Suprapubic skin (tissue), 4 donors: ENCODE data around the gene ABHD17C. TPM values are rescaled to one million over a fixed set of nuclear protein-coding genes. Genes with fewer than 3 reads are reported as not detected.

Experiments
- DNase-seq, 2 donors: peaks; one replicate each; pipeline ENCODE4 v3.0.0-alpha.2; 2019; ENCODE audit warnings: low spot score in 2 of 2
- H3K27ac ChIP-seq: fragments of 200-600 bp; sonication (generic); one replicate; pipeline ENCODE4 v1.5.1; 2019
- H3K27me3 ChIP-seq: fragments of 200-600 bp; sonication (generic); one replicate; pipeline ENCODE4 v1.5.1; 2019
- H3K36me3 ChIP-seq: fragments of 200-600 bp; sonication (generic); one replicate; pipeline ENCODE4 v1.5.1; 2019
- H3K4me1 ChIP-seq: fragments of 200-600 bp; sonication (generic); one replicate; pipeline ENCODE4 v1.5.1; 2019
- H3K4me3 ChIP-seq: fragments of 200-600 bp; sonication (generic); one replicate; pipeline ENCODE4 v1.5.1; 2019; ENCODE audit warnings: mild to moderate bottlenecking
- H3K9me3 ChIP-seq: fragments of 200-600 bp; sonication (generic); one replicate; pipeline ENCODE4 v1.5.1; 2019
- EP300 ChIP-seq: sonication (generic); formaldehyde crosslinking; IDR thresholded peaks from one replicate; pipeline ENCODE4 v1.6.1; 2017; ENCODE audit warnings: antibody characterized with exemption
- POLR2A ChIP-seq, 2 donors: fragments of 450-650 bp; IDR thresholded peaks; one replicate each; pipeline ENCODE4 v1.6.1; 2017; ENCODE audit warnings: antibody characterized with exemption in 2 of 2, mild to moderate bottlenecking in 2 of 2, moderate library complexity in 2 of 2
- POLR2AphosphoS5 ChIP-seq, 3 donors: sonication (generic); formaldehyde crosslinking; IDR thresholded peaks; one replicate each; pipeline ENCODE4 v1.6.1; 2017; ENCODE audit warnings: antibody characterized with exemption in 3 of 3
- WGBS: methylation state at CpG from one replicate; pipeline ENCODE4 v1.1.5; 2018; 5-methylcytosine and 5-hydroxymethylcytosine counted together
- total RNA-seq, 4 donors: library from RNA; depleted of rRNA; stranded (reverse); fragments of >200 nt; gene quantifications; one replicate each; pipeline ENCODE4 v1.1.0, GENCODE V29; 2016
- TF ChIP-seq, protein P1 (sequence below), 2 donors: fragments of 200-600 bp in 1 of 2; fragments of 450-650 bp in 1 of 2; sonication (generic) in 1 of 2; IDR thresholded peaks; one replicate each; pipeline ENCODE4 v1.5.1; 2016 to 2019; ENCODE audit warnings: antibody characterized with exemption in 2 of 2, mild to moderate bottlenecking in 1 of 2, moderate library complexity in 1 of 2

The ABHD17C gene
- total RNA-seq, 4 donors from 2014 or later = 15.6 to 25.3 (median 21.1) TPM

DNA sequence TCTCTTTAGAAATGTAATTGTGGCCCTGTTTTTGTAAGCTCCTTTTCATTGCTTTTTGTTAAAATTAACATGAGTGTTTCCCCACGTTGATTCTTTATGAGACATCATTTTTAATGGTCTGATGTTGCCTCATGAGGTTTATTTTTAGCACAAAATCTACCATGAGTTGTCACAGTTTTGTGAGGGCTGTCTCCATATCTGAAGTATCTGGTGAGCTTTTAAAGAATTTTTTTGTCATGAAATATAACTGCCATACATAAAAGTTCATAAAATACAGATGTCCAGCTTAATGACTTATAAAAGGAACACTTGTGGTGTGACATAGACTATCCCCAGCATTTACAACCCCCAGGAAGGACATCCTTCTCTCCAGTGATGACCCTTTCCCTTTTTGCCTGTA, 49.7 kb downstream of the ABHD17C start:
- no peak overlapping the region for H3K27ac ChIP-seq
- TF ChIP-seq, protein P1, sequence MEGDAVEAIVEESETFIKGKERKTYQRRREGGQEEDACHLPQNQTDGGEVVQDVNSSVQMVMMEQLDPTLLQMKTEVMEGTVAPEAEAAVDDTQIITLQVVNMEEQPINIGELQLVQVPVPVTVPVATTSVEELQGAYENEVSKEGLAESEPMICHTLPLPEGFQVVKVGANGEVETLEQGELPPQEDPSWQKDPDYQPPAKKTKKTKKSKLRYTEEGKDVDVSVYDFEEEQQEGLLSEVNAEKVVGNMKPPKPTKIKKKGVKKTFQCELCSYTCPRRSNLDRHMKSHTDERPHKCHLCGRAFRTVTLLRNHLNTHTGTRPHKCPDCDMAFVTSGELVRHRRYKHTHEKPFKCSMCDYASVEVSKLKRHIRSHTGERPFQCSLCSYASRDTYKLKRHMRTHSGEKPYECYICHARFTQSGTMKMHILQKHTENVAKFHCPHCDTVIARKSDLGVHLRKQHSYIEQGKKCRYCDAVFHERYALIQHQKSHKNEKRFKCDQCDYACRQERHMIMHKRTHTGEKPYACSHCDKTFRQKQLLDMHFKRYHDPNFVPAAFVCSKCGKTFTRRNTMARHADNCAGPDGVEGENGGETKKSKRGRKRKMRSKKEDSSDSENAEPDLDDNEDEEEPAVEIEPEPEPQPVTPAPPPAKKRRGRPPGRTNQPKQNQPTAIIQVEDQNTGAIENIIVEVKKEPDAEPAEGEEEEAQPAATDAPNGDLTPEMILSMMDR (IDR thresholded peaks at IDR 0.05) = no peak
- TF ChIP-seq POLR2AphosphoS5 (IDR thresholded peaks at IDR 0.05) (no peak), EP300 (no peak), POLR2A (IDR thresholded peaks at IDR 0.05) (no peak)
- no peak for DNase-seq
- H3K9me3 ChIP-seq = no peaks in the 10 kb centered on the region
- H3K4me1 ChIP-seq = no peaks in the 10 kb centered on the region
- H3K4me3 ChIP-seq = no peak overlapping the region
- H3K36me3 ChIP-seq = no peaks in the 10 kb centered on the region
- WGBS = 17% methylated on average over 1 of the region's 1 CpG
- no peaks in the 10 kb centered on the region for H3K27me3 ChIP-seq

DNA sequence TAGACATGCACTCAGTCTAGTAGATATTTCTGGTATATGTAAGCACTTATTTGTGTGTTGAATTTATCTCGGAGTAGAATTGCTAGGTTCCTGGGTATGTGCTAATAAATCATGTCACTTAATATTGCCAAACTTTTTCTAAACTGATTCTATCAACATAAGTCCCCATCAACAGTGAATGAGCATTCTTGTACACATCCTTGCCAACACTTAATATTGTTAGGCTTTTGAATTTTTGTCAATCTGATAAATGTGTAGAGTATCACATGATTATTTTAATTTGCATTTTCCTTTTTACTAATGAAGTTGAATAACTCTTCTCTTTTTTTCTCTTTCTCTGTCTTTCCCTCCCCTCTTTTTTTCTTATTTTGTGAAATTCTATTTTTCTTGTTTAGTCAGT, 50.8 kb downstream of the ABHD17C start:
- Histone ChIP-seq H3K9me3 (no peaks in the 10 kb centered on the region), H3K4me3 (no peak overlapping the region), H3K36me3 (no peaks in the 10 kb centered on the region), H3K27ac (no peak overlapping the region), H3K27me3 (no peaks in the 10 kb centered on the region), H3K4me1 (no peaks in the 10 kb centered on the region)
- DNase-seq = no peak
- 64% methylated on average over 1 of the region's 1 CpG for WGBS
- no peak for TF ChIP-seq EP300
- no peak for TF ChIP-seq POLR2AphosphoS5 (IDR thresholded peaks at IDR 0.05)
- no peak for TF ChIP-seq POLR2A (IDR thresholded peaks at IDR 0.05)
- TF ChIP-seq, protein P1 (IDR thresholded peaks at IDR 0.05) = no peak

GRCh38 chr15:80747317-80748053, 52.4 kb downstream of the ABHD17C start:
- WGBS = 76% methylated on average over 16 of the region's 16 CpGs
- no peaks in the 10 kb centered on the region for H3K27me3 ChIP-seq
- H3K4me1 ChIP-seq = no peaks in the 10 kb centered on the region
- no peak for DNase-seq
- no peaks in the 10 kb centered on the region for H3K36me3 ChIP-seq
- no peaks in the 10 kb centered on the region for H3K9me3 ChIP-seq
- H3K4me3 ChIP-seq = no peak overlapping the region
- TF ChIP-seq POLR2A (IDR thresholded peaks at IDR 0.05) (no peak), EP300 (no peak), POLR2AphosphoS5 (IDR thresholded peaks at IDR 0.05) (no peak)
- TF ChIP-seq, protein P1 (IDR thresholded peaks at IDR 0.05) = no peak
- H3K27ac ChIP-seq = no peak overlapping the region

GRCh38 chr15:80749589-80749988, 54.5 kb downstream of the ABHD17C start:
- Histone ChIP-seq H3K4me3 (no peak overlapping the region), H3K4me1 (no peaks in the 10 kb centered on the region), H3K9me3 (no peaks in the 10 kb centered on the region), H3K36me3 (peaks cover 7% of the 10 kb centered on the region), H3K27me3 (no peaks in the 10 kb centered on the region), H3K27ac (no peak overlapping the region)
- TF ChIP-seq, protein P1 (IDR thresholded peaks at IDR 0.05) = no peak
- TF ChIP-seq POLR2AphosphoS5 (IDR thresholded peaks at IDR 0.05) (no peak), EP300 (no peak), POLR2A (IDR thresholded peaks at IDR 0.05) (no peak)
- WGBS = 94% methylated on average over 6 of the region's 6 CpGs
- no peak for DNase-seq

GRCh38 chr15:80750575-80750974, 55.5 kb downstream of the ABHD17C start:
- 99% methylated on average over 4 of the region's 4 CpGs for WGBS
- peaks cover 8% of the 10 kb centered on the region for H3K36me3 ChIP-seq
- H3K4me3 ChIP-seq = no peak overlapping the region
- TF ChIP-seq, protein P1 (IDR thresholded peaks at IDR 0.05) = no peak
- TF ChIP-seq EP300 (no peak), POLR2A (IDR thresholded peaks at IDR 0.05) (no peak)
- no peak for DNase-seq
- H3K4me1 ChIP-seq = no peaks in the 10 kb centered on the region
- H3K27ac ChIP-seq = no peak overlapping the region
- no peaks in the 10 kb centered on the region for H3K27me3 ChIP-seq
- no peaks in the 10 kb centered on the region for H3K9me3 ChIP-seq
